HG02885 (cell line): ENCODE data around the gene ABCB1.
"Not testable (repeated sequence)": the region's sequence is repeated elsewhere in the genome, so short reads cannot be mapped to it uniquely, and the experiment has no call there.

ENCODE experiments used
- ATAC-seq: cut with Tn5 transposase; IDR thresholded peaks from one replicate; pipeline ENCODE4 v1.9.1; 2021; ENCODE audit warnings: mild to moderate bottlenecking; ENCODE audit not compliant: unreplicated experiment, poor library complexity

Gene ABCB1

GRCh38 chr7:87581723-87582122, 19.0 kb downstream of the ABCB1 start:
- ATAC-seq = no peak

GRCh38 chr7:87580636-87581035, 20.0 kb downstream of the ABCB1 start:
- ATAC-seq = no peak

- ATAC-seq = no peak
These were observed 25.2 kb downstream of the ABCB1 start for GRCh38 chr7:87575521-87575920.

- ATAC-seq = peak; percentile 84
These were observed 26.1 kb downstream of the ABCB1 start for GRCh38 chr7:87574630-87575029.

- ATAC-seq = not testable (repeated sequence)
These were observed 28.2 kb downstream of the ABCB1 start for GRCh38 chr7:87572513-87572912.

GRCh38 chr7:87570178-87570577, 30.5 kb downstream of the ABCB1 start:
- no peak for ATAC-seq

- no peak for ATAC-seq
These were observed 33.6 kb downstream of the ABCB1 start for GRCh38 chr7:87567052-87567451.

GRCh38 chr7:87566311-87566900, 34.3 kb downstream of the ABCB1 start:
- no peak for ATAC-seq

- ATAC-seq = no peak
These were observed 34.8 kb downstream of the ABCB1 start for GRCh38 chr7:87565877-87566276.

GRCh38 chr7:87564296-87564963, 36.3 kb downstream of the ABCB1 start:
- ATAC-seq = peak; percentile 74

- ATAC-seq = no peak
These were observed 39.0 kb downstream of the ABCB1 start for GRCh38 chr7:87561702-87562101.

GRCh38 chr7:87561102-87561501, 39.6 kb downstream of the ABCB1 start:
- no peak for ATAC-seq

GRCh38 chr7:87552351-87552900, 48.3 kb downstream of the ABCB1 start:
- ATAC-seq = no peak

- ATAC-seq = no peak
These were observed 52.4 kb downstream of the ABCB1 start for GRCh38 chr7:87548123-87548919.

GRCh38 chr7:87545760-87546159, 54.9 kb downstream of the ABCB1 start:
- ATAC-seq = no peak

- ATAC-seq = peak; percentile 68
These were observed 57.1 kb downstream of the ABCB1 start for GRCh38 chr7:87543623-87544022.

GRCh38 chr7:87541648-87542047, 59.0 kb downstream of the ABCB1 start:
- ATAC-seq = no peak

GRCh38 chr7:87538052-87538451, 62.6 kb downstream of the ABCB1 start:
- no peak for ATAC-seq

GRCh38 chr7:87534072-87534471, 66.6 kb downstream of the ABCB1 start:
- ATAC-seq = no peak

GRCh38 chr7:87530126-87530525, 70.6 kb downstream of the ABCB1 start:
- no peak for ATAC-seq

GRCh38 chr7:87528730-87529129, 72.0 kb downstream of the ABCB1 start:
- no peak for ATAC-seq
